Neural cell (in vitro differentiated cells): Measurements from ENCODE around the gene TBX2. TPM values are rescaled to one million over a fixed set of nuclear protein-coding genes. Genes with fewer than 3 reads are reported as not detected.

Experiments
- H2AFZ ChIP-seq: fragments of 200-600, 300-800 bp; sonication (generic), shearing (Covaris generic); 2 replicates; pipeline ENCODE4 v1.6.0; 2014; ENCODE audit warnings: low read depth, mild to moderate bottlenecking, antibody characterized with exemption, low read length, moderate library complexity
- H3F3A ChIP-seq: fragments of 200-600 bp; shearing (Covaris generic); 2 replicates; pipeline ENCODE4 v1.6.1; 2016; ENCODE audit warnings: mild to moderate bottlenecking, moderate library complexity, mixed read lengths, antibody characterized with exemption, low read length; ENCODE audit not compliant: insufficient read depth, poor library complexity, severe bottlenecking
- H3K27ac ChIP-seq: fragments of 200-600, 300-800 bp; sonication (generic), shearing (Covaris generic); 2 replicates; pipeline ENCODE4 v1.5.1; 2014; ENCODE audit warnings: mild to moderate bottlenecking, low read length, moderate library complexity
- H3K27me3 ChIP-seq: fragments of 300-800, 200-600 bp; sonication (generic), shearing (Covaris generic); 2 replicates; pipeline ENCODE4 v1.6.0; 2014; ENCODE audit warnings: mild to moderate bottlenecking, low read depth, low read length, moderate library complexity; ENCODE audit not compliant: insufficient read depth
- H3K36me3 ChIP-seq: fragments of 300-800, 200-600 bp; sonication (generic), shearing (Covaris generic); 2 replicates; pipeline ENCODE4 v1.5.1; 2014; ENCODE audit warnings: mild to moderate bottlenecking, antibody characterized with exemption, low read length, moderate library complexity; ENCODE audit not compliant: insufficient read depth
- H3K4me2 ChIP-seq: fragments of 300-800, 200-600 bp; sonication (generic), shearing (Covaris generic); 2 replicates; pipeline ENCODE4 v1.6.0; 2014; ENCODE audit warnings: mild to moderate bottlenecking, low read length
- H3K4me3 ChIP-seq: fragments of 300-800, 200-600 bp; sonication (generic), shearing (Covaris generic); 2 replicates; pipeline ENCODE4 v1.5.1; 2014; ENCODE audit warnings: mild to moderate bottlenecking, low read length, moderate library complexity
- H3K79me2 ChIP-seq: fragments of 200-600 bp; shearing (Covaris generic); replicated peaks from 2 replicates; pipeline ENCODE4 v1.6.0; 2014; ENCODE audit warnings: mild to moderate bottlenecking, low read length, moderate library complexity; ENCODE audit not compliant: insufficient read depth
- H3K9ac ChIP-seq: fragments of 300-800, 200-600 bp; sonication (generic), shearing (Covaris generic); 2 replicates; pipeline ENCODE4 v1.6.1; 2016; ENCODE audit warnings: mild to moderate bottlenecking, low read length, mixed read lengths
- H3K9me2 ChIP-seq: fragments of 200-600 bp; shearing (Covaris generic); 2 replicates; pipeline ENCODE4 v1.6.1; 2016; ENCODE audit warnings: mild to moderate bottlenecking, low read length, mixed read lengths; ENCODE audit not compliant: insufficient read depth
- H3K9me3 ChIP-seq: fragments of 200-600, 300-800 bp; sonication (generic), shearing (Covaris generic); 2 replicates; pipeline ENCODE4 v1.6.1; 2016; ENCODE audit warnings: mild to moderate bottlenecking, mixed run types, low read length, moderate library complexity, mixed read lengths
- H4K20me1 ChIP-seq: fragments of 200-600 bp; shearing (Covaris generic); 2 replicates; pipeline ENCODE4 v1.6.1; 2016; ENCODE audit warnings: mild to moderate bottlenecking, mixed run types; ENCODE audit not compliant: insufficient read depth
- CTCF ChIP-seq: fragments of 450-650 bp; IDR thresholded peaks from 2 replicates; pipeline ENCODE4 v1.5.1; 2014; ENCODE audit warnings: antibody characterized with exemption, mild to moderate bottlenecking, moderate library complexity; ENCODE audit not compliant: poor library complexity, severe bottlenecking
- EP300 ChIP-seq: fragments of 450-650 bp; conservative IDR thresholded peaks from 2 replicates; pipeline ENCODE4 v1.6.1; 2014; ENCODE audit warnings: antibody characterized with exemption, mild to moderate bottlenecking, moderate library complexity; ENCODE audit not compliant: poor library complexity, severe bottlenecking
- EZH2 ChIP-seq: fragments of 200-600, 300-800 bp; shearing (Covaris generic), sonication (generic); IDR thresholded peaks from 2 replicates; pipeline ENCODE4 v1.6.1; 2014; ENCODE audit warnings: antibody characterized with exemption, low read length, borderline replicate concordance, mild to moderate bottlenecking; ENCODE audit not compliant: insufficient read depth, poor library complexity, severe bottlenecking
- MXI1 ChIP-seq: fragments of 450-650 bp; conservative IDR thresholded peaks from 2 replicates; pipeline ENCODE4 v1.6.1; 2014; ENCODE audit warnings: antibody characterized with exemption, mild to moderate bottlenecking; ENCODE audit not compliant: poor library complexity, severe bottlenecking
- POLR2AphosphoS5 ChIP-seq: IDR thresholded peaks from 2 replicates; pipeline ENCODE4 v1.6.1; 2012
- RAD21 ChIP-seq: fragments of 450-650 bp; conservative IDR thresholded peaks from 2 replicates; pipeline ENCODE4 v1.6.1; 2014; ENCODE audit warnings: antibody characterized with exemption, mild to moderate bottlenecking, moderate library complexity
- REST ChIP-seq: IDR thresholded peaks from 2 replicates; pipeline ENCODE4 v1.6.1; 2012; ENCODE audit warnings: borderline replicate concordance
- SMC3 ChIP-seq: fragments of 450-650 bp; conservative IDR thresholded peaks from 2 replicates; pipeline ENCODE4 v1.6.1; 2014; ENCODE audit warnings: antibody characterized with exemption, mild to moderate bottlenecking, moderate library complexity; ENCODE audit not compliant: poor library complexity
- TAF1 ChIP-seq: IDR thresholded peaks from 2 replicates; pipeline ENCODE4 v1.6.1; 2012; ENCODE audit warnings: low read depth
- polyA plus RNA-seq: library from polyadenylated mRNA; depleted of rRNA; stranded (reverse); fragments of >200 nt; gene quantifications from 2 replicates; pipeline ENCODE4 v1.2.3, GENCODE V29; 2014

TBX2 gene
- polyA plus RNA-seq, 1 donor from 2014 or later, result not detected

- H3K79me2 ChIP-seq, result no peaks in the 10 kb centered on the region
- H3K27me3 ChIP-seq, result peaks cover 71% of the 10 kb centered on the region
- H3K9me3 ChIP-seq, result no peaks in the 10 kb centered on the region
- no peak overlapping the region for H3K4me3 ChIP-seq
- H4K20me1 ChIP-seq, result no peaks in the 10 kb centered on the region
- H3K36me3 ChIP-seq, result no peaks in the 10 kb centered on the region
- no peak overlapping the region for H3K9ac ChIP-seq
- no peak overlapping the region for H3K4me2 ChIP-seq
- no peak overlapping the region for H3K27ac ChIP-seq
- no peaks in the 10 kb centered on the region for H3K9me2 ChIP-seq
- TF ChIP-seq EP300, result no peak
- no peak for TF ChIP-seq SMC3
- TF ChIP-seq TAF1, result no peak
- TF ChIP-seq POLR2AphosphoS5, result no peak
- no peak for TF ChIP-seq EZH2
- TF ChIP-seq CTCF, result no peak
- TF ChIP-seq REST, result no peak
- TF ChIP-seq RAD21, result no peak
- TF ChIP-seq MXI1, result no peak
- H3F3A ChIP-seq, result no peaks in the 10 kb centered on the region
- H2AFZ ChIP-seq, result no peak overlapping the region
These were observed 50.3 kb downstream of the TBX2 start for GRCh38 chr17:61449707-61450640.

GRCh38 chr17:61450641-61451537 lies 51.2 kb downstream of the TBX2 start:
- H2AFZ ChIP-seq, result no peak overlapping the region

More at GRCh38 chr17:61450641-61451537, 51.2 kb downstream of the TBX2 start:
- Histone ChIP-seq H3K4me2 (no peak overlapping the region), H3K9ac (no peak overlapping the region), H3K27me3 (peaks cover 80% of the 10 kb centered on the region), H3F3A (no peaks in the 10 kb centered on the region), H3K9me2 (no peaks in the 10 kb centered on the region), H3K27ac (no peak overlapping the region), H4K20me1 (no peaks in the 10 kb centered on the region), H3K79me2 (no peaks in the 10 kb centered on the region), H3K9me3 (no peaks in the 10 kb centered on the region), H3K4me3 (no peak overlapping the region), H3K36me3 (no peaks in the 10 kb centered on the region)
- TF ChIP-seq EP300 (no peak), POLR2AphosphoS5 (no peak), MXI1 (no peak), TAF1 (no peak), SMC3 (no peak), CTCF (no peak), REST (no peak), RAD21 (no peak), EZH2 (no peak)
